CD4-positive, alpha-beta T cell treated with Interleukin-10 for 1 hour (primary cell): ENCODE results near the gene ZBTB9.
A peak's percentile ranks its signal among the peaks of the same experiment; 100 is the strongest.

Source experiments
- DNase-seq: peaks from one replicate; pipeline ENCODE4 v3.0.0-alpha.2; 2020

Gene ZBTB9

DNA sequence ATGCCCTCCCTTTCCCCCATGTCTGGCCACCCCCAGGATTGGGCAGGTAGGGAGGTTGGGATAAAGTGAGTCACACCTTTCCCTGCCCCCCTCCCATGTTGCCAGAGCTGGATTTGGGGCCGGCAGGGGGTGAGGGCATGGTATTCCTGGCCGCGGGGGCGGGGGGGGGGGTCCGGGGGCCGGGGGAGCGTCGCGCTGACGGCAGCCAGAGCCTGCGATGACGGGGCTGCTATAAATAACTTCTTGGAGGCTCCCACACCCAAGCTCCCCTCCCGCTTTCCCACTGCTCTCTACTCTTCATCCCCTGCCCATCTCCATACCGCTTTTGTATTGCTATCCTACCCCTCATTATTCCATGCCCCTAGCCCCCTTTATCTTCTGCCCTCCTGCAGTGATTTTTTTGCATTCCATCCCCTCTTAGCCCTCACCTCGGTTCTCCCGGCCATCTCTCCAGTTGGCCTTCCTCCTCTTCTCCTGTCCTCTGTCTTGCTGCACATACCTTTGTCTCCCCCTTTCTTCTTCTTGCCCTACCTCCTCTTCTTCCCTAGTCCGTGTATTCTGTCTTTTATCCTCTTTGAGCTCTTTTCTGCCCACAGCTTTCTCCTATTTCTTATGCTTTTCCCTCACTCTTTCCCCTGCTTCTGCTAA, 20.7 kb upstream of the ZBTB9 start:
- DNase-seq: no peak

DNA sequence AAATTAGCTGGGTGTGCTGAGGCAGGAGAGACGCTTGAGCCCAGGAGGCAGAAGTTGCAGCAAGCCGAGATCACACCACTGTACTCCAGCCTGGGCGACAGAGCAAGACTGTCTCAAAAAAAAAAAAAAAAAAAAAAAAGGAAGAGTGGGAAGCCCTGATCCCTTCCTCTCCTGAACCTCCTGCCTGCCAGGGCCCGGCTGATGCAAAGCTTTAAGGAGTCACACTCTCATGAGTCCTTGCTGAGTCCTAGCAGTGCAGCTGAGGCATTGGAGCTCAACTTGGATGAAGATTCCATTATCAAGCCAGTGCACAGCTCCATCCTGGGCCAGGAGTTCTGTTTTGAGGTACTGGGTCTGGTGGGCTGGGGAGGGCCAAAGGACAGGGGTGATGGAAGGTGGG, 19.4 kb upstream of the ZBTB9 start:
- no peak for DNase-seq

DNA sequence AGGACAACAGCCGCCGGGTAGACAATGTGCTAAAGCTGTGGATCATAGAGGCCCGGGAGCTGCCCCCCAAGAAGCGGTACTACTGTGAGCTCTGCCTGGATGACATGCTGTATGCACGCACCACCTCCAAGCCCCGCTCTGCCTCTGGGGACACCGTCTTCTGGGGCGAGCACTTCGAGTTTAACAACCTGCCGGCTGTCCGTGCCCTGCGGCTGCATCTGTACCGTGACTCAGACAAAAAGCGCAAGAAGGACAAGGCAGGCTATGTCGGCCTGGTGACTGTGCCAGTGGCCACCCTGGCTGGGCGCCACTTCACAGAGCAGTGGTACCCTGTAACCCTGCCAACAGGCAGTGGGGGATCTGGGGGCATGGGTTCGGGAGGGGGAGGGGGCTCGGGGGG, 16.7 kb upstream of the ZBTB9 start:
- no peak for DNase-seq

DNA sequence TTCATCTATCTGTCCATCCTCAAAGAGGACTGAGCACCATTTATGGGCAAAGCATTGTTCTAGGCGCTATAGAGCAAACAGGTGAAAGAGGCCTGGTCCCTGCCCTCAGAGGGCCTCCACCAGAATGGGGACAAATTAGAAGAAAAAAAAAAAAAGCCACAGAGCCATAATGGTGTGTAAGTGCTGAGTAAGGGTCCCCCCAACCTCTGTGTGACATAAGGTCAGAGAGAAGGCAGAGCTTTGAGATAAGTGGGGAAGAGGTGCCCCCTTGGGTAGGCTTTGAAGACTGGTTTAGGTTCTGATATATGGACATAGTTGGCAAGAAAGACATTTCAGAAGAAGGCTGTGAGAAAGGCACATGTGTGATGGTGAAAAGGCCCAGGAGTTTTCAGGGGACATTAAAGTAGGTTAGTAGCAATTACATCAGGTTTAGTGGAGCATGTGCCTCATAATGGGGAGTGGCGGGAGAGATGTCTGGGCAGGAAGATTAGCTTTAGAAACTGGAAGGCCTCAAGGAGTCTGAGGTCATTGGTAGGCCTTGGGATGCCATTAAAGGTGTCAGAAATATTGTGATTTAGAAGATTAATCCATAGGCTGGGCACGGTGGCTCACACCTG, 15.3 kb upstream of the ZBTB9 start:
- DNase-seq: no peak

DNA sequence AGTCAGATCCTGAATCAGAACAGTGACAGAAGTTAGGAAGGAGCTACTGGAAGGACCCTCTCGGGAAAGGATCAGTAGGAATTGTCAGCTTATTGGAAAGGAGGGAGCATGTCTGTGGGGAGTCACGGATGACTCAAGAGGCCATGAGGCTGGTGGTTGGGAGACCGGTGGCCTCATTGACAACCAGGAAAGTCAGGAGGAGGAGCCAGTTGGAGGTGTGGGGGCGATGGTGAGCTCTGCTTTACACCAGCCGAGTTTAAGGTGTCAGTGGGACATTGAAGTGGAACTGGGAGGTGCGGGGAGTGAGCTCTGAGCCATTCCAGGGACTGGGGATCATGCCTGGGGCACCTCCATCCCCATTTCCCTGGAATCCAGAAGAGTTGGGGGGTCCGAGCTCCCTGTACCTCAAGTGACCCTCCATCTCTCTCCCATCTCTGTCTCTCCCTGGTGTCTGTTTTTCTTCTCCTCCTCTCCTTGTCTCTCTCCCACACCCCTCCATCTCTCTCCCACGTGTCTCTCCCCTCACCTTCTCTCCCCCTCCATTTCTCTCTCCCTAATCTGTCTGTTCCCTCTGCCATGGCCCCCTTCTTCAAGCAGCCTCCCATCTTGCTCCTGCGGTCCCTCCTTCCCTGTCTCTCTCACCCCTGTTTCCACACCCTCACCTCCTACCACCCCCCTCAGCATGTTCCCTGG, 14.3 kb upstream of the ZBTB9 start:
- DNase-seq: no peak

DNA sequence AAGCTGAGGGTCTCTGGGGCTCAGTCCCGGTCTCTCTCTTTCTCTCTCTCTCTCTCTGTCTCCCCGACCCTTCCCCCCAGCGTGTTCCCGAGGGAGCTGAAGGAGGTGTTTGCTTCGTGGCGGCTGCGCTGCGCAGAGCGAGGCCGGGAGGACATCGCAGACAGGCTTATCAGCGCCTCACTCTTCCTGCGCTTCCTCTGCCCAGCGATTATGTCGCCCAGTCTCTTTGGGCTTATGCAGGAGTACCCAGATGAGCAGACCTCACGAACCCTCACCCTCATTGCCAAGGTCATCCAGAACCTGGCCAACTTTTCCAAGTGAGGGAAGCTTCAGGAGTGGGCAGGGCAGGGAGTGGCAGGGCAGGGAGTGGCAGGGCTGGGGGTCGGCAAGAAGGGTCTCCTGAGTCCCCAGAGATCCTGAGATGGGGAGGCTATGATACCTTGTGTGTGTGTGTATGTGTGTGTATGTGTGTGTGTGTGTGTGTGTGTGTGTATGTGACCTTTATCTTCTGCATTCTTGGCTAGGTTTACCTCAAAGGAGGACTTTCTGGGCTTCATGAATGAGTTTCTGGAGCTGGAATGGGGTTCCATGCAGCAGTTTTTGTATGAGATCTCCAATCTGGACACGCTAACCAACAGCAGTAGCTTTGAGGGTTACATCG, 13.6 kb upstream of the ZBTB9 start:
- DNase-seq: no peak

DNA sequence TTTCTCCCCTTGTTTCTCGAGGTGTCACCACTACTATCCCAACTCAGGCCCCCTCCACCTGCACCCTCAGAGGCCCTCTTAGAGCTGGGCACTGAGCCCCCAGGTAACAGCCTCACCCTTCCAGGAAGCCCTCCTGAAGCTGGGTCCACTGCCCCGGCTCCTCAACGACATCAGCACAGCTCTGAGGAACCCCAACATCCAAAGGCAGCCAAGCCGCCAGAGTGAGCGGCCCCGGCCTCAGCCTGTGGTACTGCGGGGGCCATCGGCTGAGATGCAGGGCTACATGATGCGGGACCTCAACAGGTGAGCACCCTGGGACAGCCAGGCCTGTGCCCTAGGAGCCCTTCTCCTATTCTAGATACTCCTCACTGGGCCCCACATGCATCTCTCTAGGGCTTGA, 12.9 kb upstream of the ZBTB9 start:
- no peak for DNase-seq

DNA sequence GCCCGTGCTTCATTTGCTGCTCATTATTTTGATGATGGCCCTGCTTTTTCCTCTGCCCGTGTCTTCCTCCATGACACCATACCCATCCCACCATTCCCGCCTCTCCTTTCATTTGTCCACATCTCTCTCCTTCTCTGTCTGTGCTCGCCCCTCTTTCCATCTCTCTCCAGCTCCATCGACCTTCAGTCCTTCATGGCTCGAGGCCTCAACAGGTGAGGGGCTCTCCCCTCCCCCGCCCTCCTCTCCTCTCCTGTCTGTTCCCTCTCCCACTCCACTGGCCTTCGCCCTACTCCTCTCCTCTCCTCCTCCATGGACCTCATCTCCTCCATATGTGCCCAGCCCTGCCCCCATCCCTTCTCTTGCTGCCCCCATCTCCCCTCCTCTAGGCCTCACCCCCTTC, 12.1 kb upstream of the ZBTB9 start:
- DNase-seq: no peak

DNA sequence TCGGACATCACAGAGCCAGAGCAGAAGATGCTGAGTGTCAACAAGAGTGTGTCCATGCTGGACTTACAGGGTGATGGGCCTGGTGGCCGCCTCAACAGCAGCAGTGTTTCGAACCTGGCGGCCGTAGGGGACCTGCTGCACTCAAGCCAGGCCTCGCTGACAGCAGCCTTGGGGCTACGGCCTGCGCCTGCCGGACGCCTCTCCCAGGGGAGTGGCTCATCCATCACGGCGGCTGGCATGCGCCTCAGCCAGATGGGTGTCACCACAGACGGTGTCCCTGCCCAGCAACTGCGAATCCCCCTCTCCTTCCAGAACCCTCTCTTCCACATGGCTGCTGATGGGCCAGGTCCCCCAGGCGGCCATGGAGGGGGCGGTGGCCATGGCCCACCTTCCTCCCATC, 11.4 kb upstream of the ZBTB9 start:
- no peak for DNase-seq

DNA sequence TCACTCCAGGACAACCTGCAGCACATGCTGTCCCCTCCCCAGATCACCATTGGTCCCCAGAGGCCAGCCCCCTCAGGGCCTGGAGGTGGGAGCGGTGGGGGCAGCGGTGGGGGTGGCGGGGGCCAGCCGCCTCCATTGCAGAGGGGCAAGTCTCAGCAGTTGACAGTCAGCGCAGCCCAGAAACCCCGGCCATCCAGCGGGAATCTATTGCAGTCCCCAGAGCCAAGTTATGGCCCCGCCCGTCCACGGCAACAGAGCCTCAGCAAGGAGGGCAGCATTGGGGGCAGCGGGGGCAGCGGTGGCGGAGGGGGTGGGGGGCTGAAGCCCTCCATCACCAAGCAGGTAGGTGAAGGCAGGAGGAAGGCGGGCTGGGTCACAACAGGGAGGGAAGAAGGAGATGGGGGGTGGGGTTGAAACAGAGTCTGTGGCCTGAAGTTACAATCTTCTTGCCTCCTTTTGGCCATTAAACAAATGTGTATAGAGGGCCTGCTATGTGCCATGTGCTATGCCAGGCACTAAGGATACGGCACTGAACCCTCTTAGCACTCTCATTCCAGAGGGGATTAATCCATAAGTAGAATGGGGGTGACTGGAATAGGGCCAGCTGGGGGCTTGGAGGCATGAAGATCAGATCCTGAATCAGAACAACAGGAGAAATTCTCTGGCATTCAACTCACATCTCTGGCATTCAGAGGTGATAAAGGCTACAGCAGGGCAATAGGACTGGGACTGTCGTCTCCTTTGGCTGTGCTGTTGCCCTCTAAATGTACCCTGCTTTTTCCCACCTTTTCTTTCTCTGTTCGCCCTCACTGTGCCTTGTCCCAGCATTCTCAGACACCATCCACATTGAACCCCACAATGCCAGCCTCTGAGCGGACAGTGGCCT, 10.5 kb upstream of the ZBTB9 start:
- no peak for DNase-seq

DNA sequence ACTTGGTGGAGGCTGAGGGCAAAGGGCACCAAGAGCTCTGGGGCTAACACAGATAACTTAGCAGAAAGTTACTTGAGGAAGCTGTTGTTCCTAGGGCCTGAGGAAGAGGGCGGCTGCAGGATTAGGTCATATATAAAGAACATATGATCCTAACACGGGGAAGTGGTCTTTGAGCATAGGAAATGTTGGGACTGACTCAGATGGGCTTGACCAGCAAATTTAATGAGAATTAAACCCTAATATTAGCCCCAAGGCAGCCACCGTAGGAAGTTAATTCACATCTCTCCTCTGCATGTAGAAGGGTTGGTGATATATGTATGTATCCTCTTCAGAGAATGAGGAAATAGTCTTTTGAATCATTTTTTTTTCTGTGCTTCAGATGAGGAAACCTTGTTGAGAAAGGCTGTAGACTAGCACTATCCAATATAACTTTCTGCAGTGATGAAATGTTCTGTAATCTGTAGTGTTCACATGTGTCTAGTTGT, 9.2 kb upstream of the ZBTB9 start:
- DNase-seq: no peak

DNA sequence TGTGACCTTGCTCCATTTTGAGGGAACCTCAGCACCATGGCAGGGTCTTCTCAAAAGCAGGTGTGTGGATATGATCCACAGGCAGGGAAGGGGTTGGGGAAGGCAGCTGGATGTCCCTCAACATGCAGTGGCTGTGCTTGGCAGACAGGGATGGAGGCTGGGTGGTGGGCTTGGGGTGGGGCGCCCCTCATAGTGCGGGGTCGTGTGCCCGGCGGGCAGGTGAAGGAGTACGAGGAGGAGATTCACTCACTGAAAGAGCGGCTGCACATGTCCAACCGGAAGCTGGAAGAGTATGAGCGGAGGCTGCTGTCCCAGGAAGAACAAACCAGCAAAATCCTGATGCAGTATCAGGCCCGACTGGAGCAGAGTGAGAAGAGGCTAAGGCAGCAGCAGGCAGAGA, 8.0 kb upstream of the ZBTB9 start:
- no peak for DNase-seq

DNA sequence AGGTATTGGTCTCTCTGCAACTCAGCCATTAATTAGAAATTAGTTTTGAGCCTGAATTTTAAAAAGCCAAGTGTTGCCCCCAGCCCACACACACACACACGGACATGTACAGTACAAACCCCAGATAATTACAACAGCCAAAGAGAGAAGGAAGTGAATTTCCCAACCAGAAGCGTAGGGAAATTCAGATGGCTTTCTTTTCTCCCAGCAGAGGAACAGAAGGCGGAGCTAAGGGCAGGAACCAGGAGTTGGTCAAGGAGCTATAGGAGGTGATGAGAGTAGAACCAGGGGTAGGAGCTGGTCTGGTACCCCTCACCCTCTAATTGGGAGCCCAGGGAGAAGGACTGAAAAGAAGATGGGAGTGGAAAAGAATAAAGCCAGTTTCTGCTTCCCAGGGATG, 3.9 kb upstream of the ZBTB9 start:
- DNase-seq: no peak

DNA sequence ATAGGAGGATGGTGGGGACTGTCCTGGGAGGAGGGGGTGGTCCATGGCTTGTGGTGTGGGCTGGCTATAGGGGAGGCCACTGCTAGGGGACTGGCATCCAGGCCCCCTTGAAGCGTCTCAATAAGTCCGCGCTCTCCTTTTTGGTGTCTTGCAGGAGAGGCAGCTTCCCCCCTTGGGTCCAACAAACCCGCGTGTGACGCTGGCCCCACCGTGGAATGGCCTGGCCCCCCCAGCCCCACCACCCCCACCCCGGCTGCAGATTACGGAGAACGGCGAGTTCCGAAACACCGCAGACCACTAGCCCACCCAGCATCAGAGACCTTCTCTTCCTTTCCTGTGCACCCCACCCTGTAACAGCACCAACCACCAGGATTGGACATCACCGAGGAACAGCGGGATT, 2.8 kb upstream of the ZBTB9 start:
- no peak for DNase-seq

DNA sequence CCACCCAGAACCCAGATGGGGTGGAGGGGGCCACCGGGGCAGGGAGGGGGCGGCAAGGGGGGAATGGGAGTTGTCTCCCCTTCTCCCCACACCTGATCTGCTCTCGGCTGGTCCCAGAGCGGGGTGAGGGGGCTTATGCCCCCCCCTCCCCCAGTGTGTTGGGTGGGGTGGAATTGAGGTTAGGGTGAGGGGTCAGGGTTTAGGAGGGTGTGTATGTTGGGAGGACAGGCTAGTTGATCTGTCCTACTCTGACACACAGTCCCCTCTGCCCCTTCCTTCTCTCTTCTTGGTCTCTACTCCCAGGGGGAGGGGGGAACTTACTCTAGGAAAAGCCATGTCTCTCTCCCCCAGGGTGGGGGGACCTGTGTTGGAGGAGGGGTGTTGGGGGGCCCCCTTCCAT, 1.9 kb upstream of the ZBTB9 start:
- no peak for DNase-seq

DNA sequence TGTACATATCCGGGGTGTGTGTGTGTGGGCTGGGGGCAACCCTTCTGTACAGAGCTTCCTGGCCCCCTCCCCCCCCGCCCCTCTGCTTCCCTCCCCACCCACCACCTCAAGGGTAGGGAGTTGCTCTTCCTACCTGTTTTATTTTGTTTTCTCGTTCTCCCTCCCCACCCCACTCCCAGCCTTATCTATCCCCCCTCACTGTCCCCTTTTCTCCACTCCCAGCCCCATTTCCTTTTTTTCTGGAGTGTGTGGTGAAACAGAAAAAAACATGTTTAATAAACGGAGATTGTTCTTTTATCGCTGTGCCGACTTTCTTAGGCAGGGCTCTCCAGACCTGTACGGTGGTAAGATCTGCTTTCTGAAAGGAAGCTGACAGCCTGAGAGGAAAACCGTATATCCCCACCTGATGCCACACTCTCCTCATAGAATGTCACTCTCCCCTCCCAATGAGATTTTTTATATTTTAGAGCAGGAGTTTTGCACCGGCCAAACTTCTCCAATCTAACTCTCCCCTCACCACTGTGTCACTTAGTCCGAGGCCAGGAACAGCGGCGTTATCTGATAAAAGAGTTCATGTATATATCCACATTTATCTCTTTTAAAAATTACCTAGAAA, 875 bp upstream of the ZBTB9 start:
- DNase-seq: peak; percentile 18

DNA sequence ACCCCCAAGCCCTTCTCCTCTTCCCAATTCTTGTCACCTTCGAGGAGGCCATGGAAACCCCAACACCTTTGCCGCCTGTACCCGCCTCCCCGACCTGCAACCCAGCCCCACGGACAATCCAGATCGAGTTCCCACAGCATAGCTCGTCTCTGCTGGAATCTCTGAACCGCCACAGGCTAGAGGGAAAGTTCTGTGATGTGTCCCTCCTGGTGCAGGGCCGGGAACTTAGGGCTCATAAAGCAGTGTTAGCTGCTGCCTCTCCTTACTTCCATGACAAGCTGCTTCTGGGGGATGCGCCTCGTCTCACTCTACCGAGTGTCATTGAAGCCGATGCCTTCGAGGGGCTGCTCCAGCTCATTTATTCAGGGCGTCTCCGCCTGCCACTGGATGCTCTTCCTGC, 675 bp downstream of the ZBTB9 start:
- no peak for DNase-seq

DNA sequence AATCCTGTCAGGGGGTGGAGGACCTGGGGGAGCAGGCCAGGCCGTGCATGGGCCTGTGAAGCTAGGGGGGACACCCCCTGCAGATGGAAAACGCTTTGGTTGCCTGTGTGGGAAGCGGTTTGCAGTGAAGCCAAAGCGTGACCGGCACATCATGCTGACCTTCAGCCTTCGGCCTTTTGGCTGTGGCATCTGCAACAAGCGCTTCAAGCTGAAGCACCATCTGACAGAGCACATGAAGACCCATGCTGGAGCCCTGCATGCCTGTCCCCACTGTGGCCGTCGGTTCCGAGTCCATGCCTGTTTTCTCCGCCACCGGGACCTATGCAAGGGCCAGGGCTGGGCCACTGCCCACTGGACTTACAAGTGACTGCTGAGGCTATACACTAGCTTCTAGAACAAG, 1.8 kb downstream of the ZBTB9 start:
- no peak for DNase-seq

DNA sequence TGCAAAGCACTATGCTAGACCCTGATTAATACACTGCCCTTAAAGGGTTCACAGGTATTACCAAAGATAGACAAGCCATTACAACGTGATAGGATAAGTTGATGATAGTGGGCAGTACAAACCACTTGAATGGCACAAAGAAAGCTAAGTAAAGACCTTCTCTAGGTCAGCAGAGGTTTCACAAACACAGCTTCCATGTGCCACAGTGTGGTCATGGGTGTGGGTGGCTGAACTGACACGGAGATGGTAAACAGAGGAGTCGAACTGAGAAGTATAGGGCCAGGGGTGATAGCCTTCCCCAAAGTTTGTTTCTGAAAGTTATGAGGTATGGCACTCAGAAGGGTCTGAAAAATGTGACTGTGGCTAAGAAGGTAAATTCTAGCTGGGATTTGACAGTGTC, 4.3 kb downstream of the ZBTB9 start:
- DNase-seq: no peak

DNA sequence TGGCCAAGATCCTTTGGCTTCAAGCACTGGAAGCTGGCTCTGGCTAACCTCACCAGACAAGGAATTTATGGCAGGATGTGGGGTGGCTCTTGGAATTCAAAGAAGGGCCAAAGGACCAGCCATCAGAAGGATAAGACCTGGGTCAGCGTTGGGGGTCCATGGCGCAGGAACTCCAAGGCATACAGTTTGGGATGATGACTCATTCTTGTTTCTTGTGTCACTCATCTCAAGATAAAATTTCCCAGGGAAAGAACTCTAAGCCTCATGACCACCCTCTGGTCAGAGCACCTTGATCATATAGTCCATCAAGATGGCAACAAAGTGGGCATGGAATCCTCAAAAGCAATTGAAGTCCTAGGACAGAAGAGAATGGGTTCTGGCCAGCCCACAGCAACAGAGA, 4.8 kb downstream of the ZBTB9 start:
- DNase-seq: no peak

DNA sequence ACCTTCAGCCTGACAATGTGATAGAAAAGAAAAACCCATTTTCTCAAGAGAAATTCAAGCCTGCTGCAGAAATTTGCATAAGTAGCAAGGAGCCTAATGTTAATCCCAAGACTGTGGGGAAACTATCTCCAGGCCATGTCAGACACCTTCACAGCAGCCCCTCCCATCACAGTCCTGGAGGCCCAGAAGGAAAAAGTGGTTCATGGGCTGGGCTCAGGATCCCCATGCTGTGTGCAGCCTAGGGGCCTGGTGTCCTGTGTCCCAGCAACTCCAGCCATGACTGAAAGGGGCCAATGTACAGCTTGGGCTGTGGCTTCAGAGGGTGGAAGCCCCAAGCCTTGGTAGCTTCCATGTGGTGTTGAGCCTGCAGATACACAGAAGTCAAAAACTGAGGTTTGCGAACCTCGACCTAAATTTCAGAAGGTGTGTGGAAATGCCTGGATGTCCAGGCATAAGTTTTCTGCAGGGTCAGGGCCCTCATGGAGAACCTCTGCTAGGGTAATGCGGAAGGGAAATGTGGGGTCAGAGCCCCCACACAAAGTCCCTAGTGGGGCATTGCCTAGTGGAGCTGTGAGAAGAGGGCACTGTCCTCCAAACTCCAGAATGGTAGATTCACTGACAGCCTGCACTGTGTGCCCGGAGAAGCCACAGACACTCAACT, 11.8 kb downstream of the ZBTB9 start:
- DNase-seq: no peak

DNA sequence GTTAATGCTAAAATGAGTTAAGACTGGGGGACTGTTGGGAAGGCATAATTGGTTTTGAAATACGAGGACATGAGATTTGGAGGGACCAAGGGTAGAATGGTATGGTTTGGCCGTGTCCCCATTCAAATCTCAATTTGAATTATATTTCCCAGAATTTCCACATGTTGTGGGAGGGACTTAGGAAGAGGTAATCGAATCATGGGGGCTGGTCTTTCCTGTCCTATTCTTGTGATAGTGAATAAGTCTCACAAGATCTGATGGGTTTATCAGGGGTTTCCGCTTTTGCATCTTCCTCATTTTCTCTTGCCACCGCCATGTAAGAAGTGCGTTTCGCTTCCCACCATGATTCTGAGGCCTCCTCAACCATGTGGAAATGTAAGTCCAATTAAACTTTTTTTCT, 12.7 kb downstream of the ZBTB9 start:
- no peak for DNase-seq
